SJSA1 (cell line): Measurements from ENCODE around the gene GCH1. TPM values are rescaled to one million over a fixed set of nuclear protein-coding genes. Genes with fewer than 3 reads are reported as not detected.

Source experiments
- DNase-seq, 2 experiments: peaks; one replicate each; pipeline ENCODE4 v3.0.0-alpha.2; 2015 to 2020; ENCODE audit warnings: low spot score in 2 of 2, low read depth in 1 of 2
- H3K27ac ChIP-seq: fragments of 250-450 bp; sonication (Bioruptor Pico); 2 replicates; pipeline ENCODE4 v1.5.1; 2020; ENCODE audit warnings: mild to moderate bottlenecking, moderate library complexity
- H3K27me3 ChIP-seq: fragments of 250-450 bp; sonication (Bioruptor Pico); replicated peaks from 2 replicates; pipeline ENCODE4 v1.5.1; 2020; ENCODE audit warnings: mild to moderate bottlenecking, moderate library complexity
- H3K36me3 ChIP-seq: fragments of 250-450 bp; sonication (Bioruptor Pico); 2 replicates; pipeline ENCODE4 v1.5.1; 2020; ENCODE audit warnings: mild to moderate bottlenecking
- H3K4me1 ChIP-seq: fragments of 250-450 bp; sonication (Bioruptor Pico); replicated peaks from 2 replicates; pipeline ENCODE4 v1.6.1; 2021; ENCODE audit warnings: mild to moderate bottlenecking
- H3K4me3 ChIP-seq: fragments of 250-450 bp; sonication (Bioruptor Pico); 2 replicates; pipeline ENCODE4 v1.5.1; 2020; ENCODE audit warnings: mild to moderate bottlenecking
- H3K9me3 ChIP-seq: fragments of 250-450 bp; sonication (Bioruptor Pico); replicated peaks from 2 replicates; pipeline ENCODE4 v1.5.1; 2020; ENCODE audit warnings: mild to moderate bottlenecking
- total RNA-seq: library from RNA; depleted of rRNA; stranded (reverse); fragments of >200 nt; shearing (Covaris generic); gene quantifications from 2 replicates; pipeline ENCODE4 v1.2.3, GENCODE V29; 2014; rRNA removed

Gene GCH1
- 1.8 and 2.3 TPM in 2 replicates for total RNA-seq

- H3K9me3 ChIP-seq: no peaks in the 10 kb centered on the region
- peaks cover 4% of the 10 kb centered on the region; the same call in 1 of the 2 replicates for H3K27me3 ChIP-seq
- peaks cover 4% of the 10 kb centered on the region for H3K36me3 ChIP-seq
- DNase-seq: peak in 1 of 2 experiments; percentile 52
- peak within 1 kb of the TSS; percentile 60 for H3K4me3 ChIP-seq
- no peak within 1 kb of the TSS for H3K27ac ChIP-seq
- peaks cover 13% of the 10 kb centered on the region for H3K4me1 ChIP-seq
Observed at GRCh38 chr14:54902521-54903420, at the start of gene GCH1. Gene GCH1 (minus strand): TSS chr14:54902826. CDS start chr14:54902663, 163 bp downstream.

- Histone ChIP-seq H3K27me3 (no peaks in the 10 kb centered on the region), H3K4me3 (no peak overlapping the region)
Observed at GRCh38 chr14:54947230-54947629, 44.6 kb upstream of the GCH1 start.

GRCh38 chr14:54946500-54946899 lies 43.9 kb upstream of the GCH1 start:
- Histone ChIP-seq H3K4me3 (no peak overlapping the region), H3K27me3 (no peaks in the 10 kb centered on the region), H3K36me3 (no peaks in the 10 kb centered on the region; the same call in none of the 2 replicates), H3K4me1 (no peaks in the 10 kb centered on the region), H3K27ac (no peak overlapping the region), H3K9me3 (no peaks in the 10 kb centered on the region)
- no peak for DNase-seq

More at GRCh38 chr14:54947230-54947629, 44.6 kb upstream of the GCH1 start:
- no peaks in the 10 kb centered on the region for H3K9me3 ChIP-seq
- H3K4me1 ChIP-seq: no peaks in the 10 kb centered on the region
- no peak for DNase-seq
- no peak overlapping the region for H3K27ac ChIP-seq
- no peaks in the 10 kb centered on the region; the same call in none of the 2 replicates for H3K36me3 ChIP-seq

GRCh38 chr14:54944737-54945391 lies 42.2 kb upstream of the GCH1 start:
- peaks cover 6% of the 10 kb centered on the region for H3K36me3 ChIP-seq

GRCh38 chr14:54942913-54943312 lies 40.3 kb upstream of the GCH1 start:
- no peak for DNase-seq

More at GRCh38 chr14:54944737-54945391, 42.2 kb upstream of the GCH1 start:
- DNase-seq: no peak
- H3K4me3 ChIP-seq: no peak overlapping the region
- no peak overlapping the region for H3K27ac ChIP-seq
- H3K4me1 ChIP-seq: no peaks in the 10 kb centered on the region
- H3K27me3 ChIP-seq: no peaks in the 10 kb centered on the region
- H3K9me3 ChIP-seq: no peaks in the 10 kb centered on the region

GRCh38 chr14:54936816-54937215 lies 34.2 kb upstream of the GCH1 start:
- DNase-seq: no peak
- no peak overlapping the region for H3K4me3 ChIP-seq

More at GRCh38 chr14:54942913-54943312, 40.3 kb upstream of the GCH1 start:
- Histone ChIP-seq H3K4me1 (no peaks in the 10 kb centered on the region), H3K4me3 (no peak overlapping the region), H3K36me3 (peaks cover 6% of the 10 kb centered on the region; the same call in 1 of the 2 replicates), H3K9me3 (no peaks in the 10 kb centered on the region), H3K27ac (no peak overlapping the region), H3K27me3 (no peaks in the 10 kb centered on the region)

GRCh38 chr14:54935958-54936357 lies 33.3 kb upstream of the GCH1 start:
- DNase-seq: no peak
- Histone ChIP-seq H3K9me3 (no peaks in the 10 kb centered on the region), H3K4me1 (no peaks in the 10 kb centered on the region)

More at GRCh38 chr14:54936816-54937215, 34.2 kb upstream of the GCH1 start:
- Histone ChIP-seq H3K9me3 (no peaks in the 10 kb centered on the region), H3K4me1 (no peaks in the 10 kb centered on the region), H3K36me3 (peaks cover 6% of the 10 kb centered on the region; the same call in 1 of the 2 replicates), H3K27ac (no peak overlapping the region), H3K27me3 (no peaks in the 10 kb centered on the region)

GRCh38 chr14:54935100-54935499 lies 32.5 kb upstream of the GCH1 start:
- H3K27ac ChIP-seq: no peak overlapping the region
- no peaks in the 10 kb centered on the region for H3K9me3 ChIP-seq
- H3K36me3 ChIP-seq: no peaks in the 10 kb centered on the region; the same call in 1 of the 2 replicates
- DNase-seq: no peak
- H3K27me3 ChIP-seq: no peaks in the 10 kb centered on the region
- H3K4me3 ChIP-seq: no peak overlapping the region
- H3K4me1 ChIP-seq: no peaks in the 10 kb centered on the region

More at GRCh38 chr14:54935958-54936357, 33.3 kb upstream of the GCH1 start:
- H3K27me3 ChIP-seq: no peaks in the 10 kb centered on the region
- H3K27ac ChIP-seq: no peak overlapping the region
- no peak overlapping the region for H3K4me3 ChIP-seq
- peaks cover 6% of the 10 kb centered on the region; the same call in 1 of the 2 replicates for H3K36me3 ChIP-seq

- no peak for DNase-seq
- H3K27ac ChIP-seq: no peak overlapping the region
- H3K9me3 ChIP-seq: no peaks in the 10 kb centered on the region
- no peak overlapping the region for H3K4me3 ChIP-seq
- H3K36me3 ChIP-seq: no peaks in the 10 kb centered on the region
- 0 out of 2 replicates have a peak, but pooled peaks cover 2% of the 10 kb centered on the region for H3K27me3 ChIP-seq
- H3K4me1 ChIP-seq: no peaks in the 10 kb centered on the region
Observed at GRCh38 chr14:54933006-54933405, 30.4 kb upstream of the GCH1 start.

GRCh38 chr14:54931598-54932340 lies 29.1 kb upstream of the GCH1 start:
- 0 out of 2 replicates have a peak, but pooled peaks cover 2% of the 10 kb centered on the region for H3K27me3 ChIP-seq
- H3K27ac ChIP-seq: no peak overlapping the region
- DNase-seq: no peak
- H3K9me3 ChIP-seq: no peaks in the 10 kb centered on the region
- no peaks in the 10 kb centered on the region for H3K36me3 ChIP-seq
- no peaks in the 10 kb centered on the region for H3K4me1 ChIP-seq
- H3K4me3 ChIP-seq: no peak overlapping the region

- H3K4me1 ChIP-seq: no peaks in the 10 kb centered on the region
- H3K9me3 ChIP-seq: no peaks in the 10 kb centered on the region
- H3K27me3 ChIP-seq: 0 out of 2 replicates have a peak, but pooled peaks cover 2% of the 10 kb centered on the region
- H3K4me3 ChIP-seq: no peak overlapping the region
- no peak for DNase-seq
- H3K36me3 ChIP-seq: no peaks in the 10 kb centered on the region
- no peak overlapping the region for H3K27ac ChIP-seq
Observed at GRCh38 chr14:54931101-54931500, 28.5 kb upstream of the GCH1 start.

GRCh38 chr14:54929556-54929955 lies 26.9 kb upstream of the GCH1 start:
- no peak overlapping the region for H3K4me3 ChIP-seq
- H3K9me3 ChIP-seq: no peaks in the 10 kb centered on the region
- H3K4me1 ChIP-seq: no peaks in the 10 kb centered on the region
- DNase-seq: no peak
- H3K27ac ChIP-seq: no peak overlapping the region
- no peaks in the 10 kb centered on the region for H3K36me3 ChIP-seq
- 0 out of 2 replicates have a peak, but pooled peaks cover 2% of the 10 kb centered on the region for H3K27me3 ChIP-seq

GRCh38 chr14:54928216-54928615 lies 25.6 kb upstream of the GCH1 start:
- Histone ChIP-seq H3K9me3 (no peaks in the 10 kb centered on the region), H3K27ac (no peak overlapping the region), H3K4me3 (no peak overlapping the region), H3K4me1 (no peaks in the 10 kb centered on the region), H3K36me3 (no peaks in the 10 kb centered on the region), H3K27me3 (0 out of 2 replicates have a peak, but pooled peaks cover 2% of the 10 kb centered on the region)
- DNase-seq: no peak
